CD4-positive, alpha-beta memory T cell (primary cell): Measurements from ENCODE around the gene NIPAL3. TPM values are rescaled to one million over a fixed set of nuclear protein-coding genes. Genes with fewer than 3 reads are reported as not detected.
"Not testable (repeated sequence)": the region's sequence is repeated elsewhere in the genome, so short reads cannot be mapped to it uniquely, and the experiment has no call there.

Experiments
- CTCF ChIA-PET: fragments of 350-600 bp; sonication (Branson Sonifier 250); formaldehyde crosslinking; loops from one replicate; lab custom pipeline; 2021; ENCODE audit warnings: inconsistent platforms; ENCODE audit not compliant: partially characterized antibody; lab: Charles Lee
- POLR2A ChIA-PET: fragments of 350-600 bp; sonication (Branson Sonifier 250); formaldehyde crosslinking; loops from one replicate; lab custom pipeline; 2021; ENCODE audit not compliant: partially characterized antibody; lab: Charles Lee
- DNase-seq, 5 donors: peaks; one replicate each; pipeline versions ENCODE4 v3.0.0 to v3.0.0-alpha.2; 2020 to 2022; ENCODE audit warnings: mixed read lengths in 1 of 5
- H3K27ac ChIP-seq: one replicate; pipeline ENCODE4 v1.7.0; 2013; ENCODE audit warnings: low read depth, low read length
- H3K27me3 ChIP-seq: 2 replicates; pipeline ENCODE4 v1.7.0; 2013; ENCODE audit warnings: mild to moderate bottlenecking, low read length, moderate library complexity; ENCODE audit not compliant: insufficient read depth
- H3K36me3 ChIP-seq: 2 replicates; pipeline ENCODE4 v1.7.0; 2013; ENCODE audit warnings: mild to moderate bottlenecking, low read length, moderate library complexity; ENCODE audit not compliant: insufficient read depth
- H3K4me1 ChIP-seq: 2 replicates; pipeline ENCODE4 v1.7.0; 2013; ENCODE audit warnings: mild to moderate bottlenecking, low read length, moderate library complexity; ENCODE audit not compliant: insufficient read depth
- H3K4me3 ChIP-seq, 2 donors: one replicate each; pipeline ENCODE4 v1.7.0; 2013; ENCODE audit warnings: low read length in 2 of 2, mild to moderate bottlenecking in 1 of 2
- H3K9me3 ChIP-seq, 2 donors: one replicate each; pipeline ENCODE4 v1.7.0; 2013; ENCODE audit warnings: low read length in 2 of 2, control low read depth in 1 of 2; ENCODE audit not compliant: control insufficient read depth in 1 of 2
- H3K27ac Mint-ChIP-seq, 7 donors: one replicate each; pipeline ENCODE4 v1.8.0; 2020 to 2021; ENCODE audit warnings: mixed read lengths in 7 of 7, mild to moderate bottlenecking in 6 of 7, inconsistent platforms in 3 of 7, moderate library complexity in 3 of 7
- H3K27me3 Mint-ChIP-seq, 2 donors: one replicate each; pipeline ENCODE4 v1.8.0; 2020 to 2021; ENCODE audit warnings: mixed read lengths in 2 of 2
- H3K36me3 Mint-ChIP-seq, 2 donors: one replicate each; pipeline ENCODE4 v1.8.0; 2020 to 2021; ENCODE audit warnings: mixed read lengths in 2 of 2, inconsistent platforms in 1 of 2, mild to moderate bottlenecking in 1 of 2
- H3K4me1 Mint-ChIP-seq, 4 donors: one replicate each; pipeline ENCODE4 v1.8.0; 2020 to 2021; ENCODE audit warnings: mixed read lengths in 4 of 4, mild to moderate bottlenecking in 1 of 4
- H3K4me3 Mint-ChIP-seq, 8 donors: one replicate each; pipeline ENCODE4 v1.8.0; 2020 to 2021; ENCODE audit warnings: mixed read lengths in 8 of 8, mild to moderate bottlenecking in 7 of 8, moderate library complexity in 6 of 8, inconsistent platforms in 3 of 8
- H3K9me3 Mint-ChIP-seq, 8 donors: one replicate each; pipeline ENCODE4 v1.8.0; 2020 to 2021; ENCODE audit warnings: mixed read lengths in 8 of 8, mild to moderate bottlenecking in 5 of 8, inconsistent platforms in 3 of 8, moderate library complexity in 1 of 8
- intact Hi-C: fragments of 100-400 bp; cut with micrococcal nuclease; formaldehyde crosslinking; loops from one replicate; pipeline ENCODE4 v1.15.1; 2023
- polyA plus RNA-seq, 2 donors: library from polyadenylated mRNA; unstranded; fragments of 300-500 nt; fragmentation: Illumina TruSeq; gene quantifications; one replicate each; pipeline ENCODE4 v1.2.3, GENCODE V29; 2021
- total RNA-seq, 2 experiments: library from RNA; stranded (reverse); gene quantifications; one replicate each; pipeline ENCODE4 v1.2.3, GENCODE V29; 2021

Gene NIPAL3
- total and polyA plus RNA-seq, 4 experiments from 2014 or later, result 52.8 to 88.6 (median 63.8) TPM

DNA sequence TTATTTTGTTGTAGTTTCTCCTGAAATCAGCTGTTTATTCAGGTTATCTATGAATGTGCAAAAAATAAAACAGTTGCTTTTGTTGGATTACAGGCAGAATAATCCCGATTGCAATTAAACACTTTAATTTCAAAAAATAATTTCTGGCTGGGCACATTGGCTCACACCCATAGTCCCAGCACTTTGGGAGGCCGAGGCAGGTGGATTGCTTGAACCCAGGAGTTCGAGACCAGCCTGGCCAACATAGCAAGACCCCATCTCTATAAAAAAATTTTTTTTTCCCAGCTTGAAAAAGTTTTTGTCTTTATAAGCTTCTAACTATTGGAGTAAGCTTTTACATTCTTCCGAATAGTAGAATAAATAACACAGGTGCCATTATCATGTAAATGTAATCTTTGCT, 102.3 kb downstream of the NIPAL3 start:
- Mint-ChIP-seq H3K4me1 (peaks cover 42 to 77% (median 60%) of the 10 kb centered on the region in 4 donors), H3K27me3 (no peaks in the 10 kb centered on the region), H3K9me3 (peaks cover 0 to 3% (median 0%) of the 10 kb centered on the region in 8 donors), H3K27ac (peak overlapping the region in 2 of 7 donors; percentile 44 to 48), H3K4me3 (peak overlapping the region in 1 of 8 donors; percentile 29), H3K36me3 (peaks cover 54 to 67% of the 10 kb centered on the region in 2 donors)
- intact Hi-C loops, result no loop called here
- Histone ChIP-seq H3K9me3 (no peaks in the 10 kb centered on the region), H3K27me3 (no peaks in the 10 kb centered on the region), H3K4me3 (no peak overlapping the region), H3K36me3 (peaks cover 14% of the 10 kb centered on the region), H3K27ac (no peak overlapping the region), H3K4me1 (peaks cover 70% of the 10 kb centered on the region)
- ChIA-PET CTCF (interaction anchor here (1.1 to 6.4 kb wide), 7 partner anchors 10 to 102 kb away, joined by 3 to 68 read pairs (median 5); partner anchors contain the start of gene NIPAL3), POLR2A (interaction anchor here (0.9 to 3.0 kb wide), 8 partner anchors 9 to 103 kb away, joined by 3 to 9 read pairs (median 4); partner anchors contain the start of genes NIPAL3 and RCAN3)
- DNase-seq, result no peak

DNA sequence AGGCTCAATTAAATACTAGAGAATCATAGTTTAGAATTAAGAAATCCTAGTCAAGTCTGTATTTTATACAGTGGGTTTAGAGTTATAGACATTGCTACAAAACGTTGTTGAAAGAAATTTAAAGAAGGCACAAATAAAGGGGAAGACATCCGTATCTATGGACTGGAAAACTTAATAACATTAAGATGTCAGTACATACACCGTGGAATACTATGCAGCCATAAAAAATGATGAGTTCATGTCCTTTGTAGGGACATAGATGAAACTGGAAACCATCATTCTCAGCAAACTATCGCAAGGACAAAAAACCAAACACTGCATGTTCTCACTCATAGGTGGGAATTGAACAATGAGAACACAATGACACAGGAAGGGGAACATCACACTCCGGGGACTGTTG, 104.7 kb downstream of the NIPAL3 start:
- Histone ChIP-seq H3K4me1 (peaks cover 60% of the 10 kb centered on the region), H3K36me3 (peaks cover 19% of the 10 kb centered on the region)
- H3K9me3 ChIP-seq, H3K4me3 ChIP-seq, H3K27ac ChIP-seq, DNase-seq, H3K27me3 Mint-ChIP-seq, intact Hi-C loops, H3K9me3 Mint-ChIP-seq, H3K27me3 ChIP-seq: not testable (repeated sequence)
- CTCF ChIA-PET, result interaction anchor here (1.0 to 1.3 kb wide), 2 partner anchors 34 to 105 kb away, joined by 5 read pairs; partner anchors contain the start of gene NIPAL3
- Mint-ChIP-seq H3K4me3 (peak overlapping the region in 2 of 8 donors; percentile 9 to 24), H3K36me3 (peaks cover 46 to 62% of the 10 kb centered on the region in 2 donors), H3K27ac (peak overlapping the region in 5 of 7 donors; percentile 19 to 82 (median 56)), H3K4me1 (peaks cover 37 to 78% (median 54%) of the 10 kb centered on the region in 4 donors)
- POLR2A ChIA-PET, result interaction anchor here (0.6 to 1.2 kb wide), 3 partner anchors 12 to 105 kb away, joined by 3 to 4 read pairs (median 3); partner anchors contain the start of gene NIPAL3

Other genes starting within 250 kb of the NIPAL3 start
- 1 to 10 TPM; 3.0 to 4.5 TPM for gene IFNLR1, start 228.5 kb upstream of the NIPAL3 start, total RNA-seq
- 1 to 10 TPM in 1 of 2 donors, under 1 TPM in 1; 0.88 to 1.1 TPM for gene IFNLR1, start 228.5 kb upstream of the NIPAL3 start, polyA plus RNA-seq
- gene GRHL3, start 96.4 kb upstream of the NIPAL3 start, total RNA-seq, result not detected
- not detected for gene GRHL3, start 96.4 kb upstream of the NIPAL3 start, polyA plus RNA-seq
- 1 to 10 TPM; 4.2 to 4.9 TPM for gene STPG1, start 2.0 kb upstream of the NIPAL3 start, total RNA-seq
- 1 to 10 TPM; 3.1 to 3.5 TPM for gene STPG1, start 2.0 kb upstream of the NIPAL3 start, polyA plus RNA-seq
- gene RCAN3, start 87.0 kb downstream of the NIPAL3 start, total RNA-seq, result 100 to 1,000 TPM; 171 to 178 TPM
- 100 to 1,000 TPM; 112 to 123 TPM for gene RCAN3, start 87.0 kb downstream of the NIPAL3 start, polyA plus RNA-seq
- gene NCMAP, start 140.3 kb downstream of the NIPAL3 start, total RNA-seq, result not detected
- under 1 TPM; 0.10 to 0.12 TPM for gene NCMAP, start 140.3 kb downstream of the NIPAL3 start, polyA plus RNA-seq
- gene SRRM1, start 227.5 kb downstream of the NIPAL3 start, total RNA-seq, result 100 to 1,000 TPM; 209 to 230 TPM
- gene SRRM1, start 227.5 kb downstream of the NIPAL3 start, polyA plus RNA-seq, result 100 to 1,000 TPM in 1 of 2 donors, 10 to 100 TPM in 1; 73.8 to 229 TPM